ENCODE results near the gene PTGFRN. TPM values are rescaled to one million over a fixed set of nuclear protein-coding genes. Genes with fewer than 3 reads are reported as not detected.
A peak's percentile ranks its signal among the peaks of the same experiment; 100 is the strongest.

PTGFRN gene
- total and polyA plus RNA-seq, 2 experiments from 2014 or later = 16.6 to 31.0 TPM

- peaks cover 9% of the 10 kb centered on the region for H3K4me1 ChIP-seq (ENCODE audit: insufficient read depth)
- H3K9me2 ChIP-seq (replicated peaks; ENCODE audit: insufficient read depth) = no peaks in the 10 kb centered on the region
- WGBS (ENCODE audit: low lambda C conversion rate, missing lambda C conversion rate) = 100% methylated on average over 9 of the region's 9 CpGs
- no peak overlapping the region for H2AFZ ChIP-seq
- DNase-seq (ENCODE audit: low spot score) = no peak
- H3K4me2 ChIP-seq = no peak overlapping the region
- H3K9me3 ChIP-seq (ENCODE audit: low read depth) = no peaks in the 10 kb centered on the region
- no peaks in the 10 kb centered on the region for H3K36me3 ChIP-seq (replicated peaks; ENCODE audit: insufficient read depth, low read depth)
- H3K4me3 ChIP-seq = no peak overlapping the region
- no peak overlapping the region for H3K27ac ChIP-seq
- TF ChIP-seq EZH2 (IDR thresholded peaks at IDR 0.05; ENCODE audit: borderline replicate concordance) (no peak), CTCF (IDR thresholded peaks at IDR 0.05; ENCODE audit: poor library complexity) (no peak), EZH2phosphoT487 (IDR thresholded peaks at IDR 0.05; ENCODE audit: low read depth, severe bottlenecking, unreplicated experiment) (no peak)
- H3K27me3 ChIP-seq = no peaks in the 10 kb centered on the region
- peaks cover 26% of the 10 kb centered on the region for H3K79me2 ChIP-seq
- no peaks in the 10 kb centered on the region for H4K20me1 ChIP-seq (ENCODE audit: insufficient read depth, poor library complexity, severe bottlenecking)
These were observed 1.4 kb upstream of the PTGFRN start for GRCh38 chr1:116908266-116908665.

GRCh38 chr1:116908820-116909511 lies 750 bp upstream of the PTGFRN start:
- Histone ChIP-seq H3K9me2 (replicated peaks; ENCODE audit: insufficient read depth) (no peaks in the 10 kb centered on the region), H3K4me3 (peak overlapping the region; percentile 85), H3K4me2 (peak overlapping the region; percentile 81), H3K36me3 (replicated peaks; ENCODE audit: insufficient read depth, low read depth) (no peaks in the 10 kb centered on the region), H3K79me2 (peaks cover 33% of the 10 kb centered on the region), H4K20me1 (ENCODE audit: insufficient read depth, poor library complexity, severe bottlenecking) (no peaks in the 10 kb centered on the region), H3K27ac (peak overlapping the region; percentile 87), H3K9me3 (ENCODE audit: low read depth) (no peaks in the 10 kb centered on the region), H3K4me1 (ENCODE audit: insufficient read depth) (peaks cover 9% of the 10 kb centered on the region), H3K27me3 (no peaks in the 10 kb centered on the region), H2AFZ (peak overlapping the region; percentile 75)
- no peak for DNase-seq (ENCODE audit: low spot score)
- WGBS (ENCODE audit: low lambda C conversion rate, missing lambda C conversion rate) = 85% methylated on average over 9 of the region's 13 CpGs
- no peak for TF ChIP-seq EZH2 (IDR thresholded peaks at IDR 0.05; ENCODE audit: borderline replicate concordance)
- no peak for TF ChIP-seq EZH2phosphoT487 (IDR thresholded peaks at IDR 0.05; ENCODE audit: low read depth, severe bottlenecking, unreplicated experiment)
- TF ChIP-seq CTCF (IDR thresholded peaks at IDR 0.05; ENCODE audit: poor library complexity) = no peak

GRCh38 chr1:116910379-116911187 lies 867 bp downstream of the PTGFRN start:
- Histone ChIP-seq H3K4me3 (peak overlapping the region; percentile 85), H3K36me3 (replicated peaks; ENCODE audit: insufficient read depth, low read depth) (no peaks in the 10 kb centered on the region), H3K4me2 (peak overlapping the region; percentile 81), H3K9me2 (replicated peaks; ENCODE audit: insufficient read depth) (no peaks in the 10 kb centered on the region), H2AFZ (peak overlapping the region; percentile 71), H3K27me3 (no peaks in the 10 kb centered on the region), H4K20me1 (ENCODE audit: insufficient read depth, poor library complexity, severe bottlenecking) (no peaks in the 10 kb centered on the region), H3K79me2 (peaks cover 49% of the 10 kb centered on the region), H3K4me1 (ENCODE audit: insufficient read depth) (peaks cover 9% of the 10 kb centered on the region), H3K27ac (peak overlapping the region; percentile 87), H3K9me3 (ENCODE audit: low read depth) (no peaks in the 10 kb centered on the region)
- WGBS (ENCODE audit: low lambda C conversion rate, missing lambda C conversion rate) = 3% methylated on average over 53 of the region's 64 CpGs
- peak; percentile 64 for DNase-seq (ENCODE audit: low spot score)
- TF ChIP-seq CTCF (IDR thresholded peaks at IDR 0.05; ENCODE audit: poor library complexity) (no peak), EZH2 (IDR thresholded peaks at IDR 0.05; ENCODE audit: borderline replicate concordance) (no peak), EZH2phosphoT487 (IDR thresholded peaks at IDR 0.05; ENCODE audit: low read depth, severe bottlenecking, unreplicated experiment) (no peak)

Measured in hepatocyte (in vitro differentiated cells).